A673 (cell line): ENCODE measurements around the gene COMP. TPM values are rescaled to one million over a fixed set of nuclear protein-coding genes. Genes with fewer than 3 reads are reported as not detected.
"Not testable (repeated sequence)": the region's sequence is repeated elsewhere in the genome, so short reads cannot be mapped to it uniquely, and the experiment has no call there.

ENCODE experiments used
- BruUV-seq: library from RNA; stranded (reverse); fragments of 400-500 nt; replicated peaks from 2 replicates; lab custom pipeline; 2021; lab: Mats Ljungman, UMichigan
- CTCF ChIA-PET: fragments of 300-600 bp; sonication (Branson Sonifier 250); formaldehyde crosslinking; loops from one replicate; lab custom pipeline; 2022; ENCODE audit warnings: antibody characterized with exemption; lab: Charles Lee
- POLR2A ChIA-PET: fragments of 300-600 bp; sonication (Branson Sonifier 250); formaldehyde crosslinking; loops from one replicate; lab custom pipeline; 2022; ENCODE audit warnings: antibody characterized with exemption; ENCODE audit not compliant: low non-redundant PET; lab: Charles Lee
- DNase-seq: peaks from one replicate; pipeline ENCODE4 v3.0.0-alpha.2; 2015; ENCODE audit warnings: low spot score
- H3K27ac ChIP-seq: fragments of 200-600 bp; sonication (generic); 2 replicates; pipeline ENCODE4 v1.5.1; 2016; ENCODE audit warnings: mixed run types, low read depth, mild to moderate bottlenecking, mixed read lengths, antibody characterized with exemption, low read length; ENCODE audit not compliant: poor library complexity, severe bottlenecking
- H3K27me3 ChIP-seq: fragments of 200-600 bp; sonication (generic); replicated peaks from 2 replicates; pipeline ENCODE4 v1.6.1; 2017; ENCODE audit warnings: mixed run types, low read depth, mild to moderate bottlenecking, mixed read lengths, antibody characterized with exemption, low read length; ENCODE audit not compliant: insufficient read depth, poor library complexity
- H3K36me3 ChIP-seq: fragments of 200-600 bp; sonication (generic); 2 replicates; pipeline ENCODE4 v1.6.1; 2016; ENCODE audit warnings: mixed run types, mild to moderate bottlenecking, mixed read lengths, antibody characterized with exemption, low read length; ENCODE audit not compliant: insufficient read depth, poor library complexity, severe bottlenecking
- H3K4me1 ChIP-seq: fragments of 200-600 bp; sonication (generic); 2 replicates; pipeline ENCODE4 v1.6.1; 2017; ENCODE audit warnings: mixed run types, mild to moderate bottlenecking, mixed read lengths, antibody characterized with exemption, low read length; ENCODE audit not compliant: insufficient read depth, poor library complexity, severe bottlenecking
- H3K4me3 ChIP-seq: fragments of 200-600 bp; sonication (generic); 2 replicates; pipeline ENCODE4 v1.5.1; 2016; ENCODE audit warnings: low read depth, mixed run types, mild to moderate bottlenecking, mixed read lengths, low read length; ENCODE audit not compliant: poor library complexity, severe bottlenecking
- H3K9me3 ChIP-seq: fragments of 200-600 bp; sonication (generic); 2 replicates; pipeline ENCODE4 v1.6.1; 2016; ENCODE audit warnings: mixed run types, low read depth, mild to moderate bottlenecking, mixed read lengths, antibody characterized with exemption, low read length; ENCODE audit not compliant: poor library complexity, severe bottlenecking
- CTCF ChIP-seq: fragments of 300-800, 200-600 bp; sonication (generic); conservative IDR thresholded peaks from 2 replicates; pipeline ENCODE4 v1.5.1; 2017; ENCODE audit warnings: low read depth, mild to moderate bottlenecking, antibody characterized with exemption, low read length, moderate library complexity, mixed read lengths
- EZH2 ChIP-seq: fragments of 200-600 bp; sonication (generic); IDR thresholded peaks from 2 replicates; pipeline ENCODE4 v1.6.1; 2017; ENCODE audit warnings: borderline replicate concordance, low read depth, mild to moderate bottlenecking, mixed read lengths, antibody characterized with exemption, low read length; ENCODE audit not compliant: poor library complexity, severe bottlenecking
- intact Hi-C: fragments of 100-400 bp; cut with micrococcal nuclease; formaldehyde crosslinking; loops from one replicate; pipeline ENCODE4 v1.10.0; 2022; ENCODE audit not compliant: unreplicated experiment
- total RNA-seq: library from RNA; stranded (reverse); gene quantifications from 2 replicates; pipeline ENCODE4 v1.2.3, GENCODE V29; 2021

The COMP gene
- total RNA-seq, 1 experiment from 2014 or later, result not detected

- Histone ChIP-seq H3K4me3 (no peak overlapping the region), H3K36me3 (no peaks in the 10 kb centered on the region), H3K27ac (no peak overlapping the region), H3K27me3 (no peaks in the 10 kb centered on the region), H3K9me3 (no peaks in the 10 kb centered on the region), H3K4me1 (no peaks in the 10 kb centered on the region)
- ChIA-PET POLR2A (no interaction called here), CTCF (no interaction called here)
- TF ChIP-seq CTCF, result no peak
- intact Hi-C loops, result no loop called here
- DNase-seq, result no peak
- BruUV-seq, result no TSS peak
Measured at GRCh38 chr19:18815673-18816072, 24.6 kb upstream of the COMP start.

- no TSS peak for BruUV-seq
- Histone ChIP-seq H3K36me3 (no peaks in the 10 kb centered on the region), H3K4me3 (no peak overlapping the region), H3K9me3 (no peaks in the 10 kb centered on the region), H3K27ac (no peak overlapping the region), H3K4me1 (no peaks in the 10 kb centered on the region), H3K27me3 (no peaks in the 10 kb centered on the region)
- DNase-seq, result no peak
- intact Hi-C loops, result no loop called here
- TF ChIP-seq EZH2 (no peak), CTCF (no peak)
- POLR2A ChIA-PET, result no interaction called here
- CTCF ChIA-PET, result no interaction called here
Measured at GRCh38 chr19:18814063-18814462, 23.0 kb upstream of the COMP start.

GRCh38 chr19:18811638-18812037 is 20.5 kb upstream of the COMP start:
- H3K4me1 ChIP-seq, H3K27ac ChIP-seq, H3K4me3 ChIP-seq, H3K36me3 ChIP-seq, H3K9me3 ChIP-seq, DNase-seq, intact Hi-C loops, H3K27me3 ChIP-seq, BruUV-seq, CTCF ChIA-PET: not testable (repeated sequence)
- POLR2A ChIA-PET, result interaction anchor here (0.5 kb wide), 1 partner anchor 16 kb away, joined by 7 read pairs; no protein-coding TSS in a partner anchor

GRCh38 chr19:18809149-18809868 is 18.2 kb upstream of the COMP start:
- POLR2A ChIA-PET, result no interaction called here
- TF ChIP-seq EZH2 (no peak), CTCF (no peak)
- no peak overlapping the region for H3K4me3 ChIP-seq
- CTCF ChIA-PET, result no interaction called here
- H3K9me3 ChIP-seq, result no peaks in the 10 kb centered on the region
- no peaks in the 10 kb centered on the region for H3K27me3 ChIP-seq
- H3K27ac ChIP-seq, result no peak overlapping the region
- peak; percentile 43 for DNase-seq
- no peaks in the 10 kb centered on the region for H3K36me3 ChIP-seq
- intact Hi-C loops, result no loop called here
- BruUV-seq, result no TSS peak
- no peaks in the 10 kb centered on the region for H3K4me1 ChIP-seq
